Endodermal cell (in vitro differentiated cells): ENCODE results near the gene GSDME. TPM values are rescaled to one million over a fixed set of nuclear protein-coding genes. Genes with fewer than 3 reads are reported as not detected.

Experiments
- DNase-seq: peaks from one replicate; pipeline ENCODE4 v3.0.0-alpha.2; 2017
- H3K27ac ChIP-seq: 2 replicates; pipeline ENCODE4 v1.5.1; 2013; ENCODE audit warnings: mild to moderate bottlenecking, low read depth, low read length, moderate library complexity
- H3K27me3 ChIP-seq: 2 replicates; pipeline ENCODE4 v1.6.1; 2013; ENCODE audit warnings: mild to moderate bottlenecking, low read length, moderate library complexity; ENCODE audit not compliant: insufficient read depth, control insufficient read depth, poor library complexity, severe bottlenecking
- H3K36me3 ChIP-seq: 2 replicates; pipeline ENCODE4 v1.7.0; 2013; ENCODE audit warnings: mild to moderate bottlenecking, low read length, moderate library complexity; ENCODE audit not compliant: control insufficient read depth, insufficient read depth
- H3K4me1 ChIP-seq: one replicate; pipeline ENCODE4 v1.7.0; 2013; ENCODE audit warnings: low read length; ENCODE audit not compliant: control insufficient read depth, insufficient read depth
- H3K4me3 ChIP-seq: 2 replicates; pipeline ENCODE4 v1.5.1; 2013; ENCODE audit warnings: mild to moderate bottlenecking, low read length, moderate library complexity
- H3K9ac ChIP-seq: 2 replicates; pipeline ENCODE4 v1.6.1; 2013; ENCODE audit warnings: mild to moderate bottlenecking, low read length, moderate library complexity; ENCODE audit not compliant: poor library complexity, severe bottlenecking; ENCODE audit errors: extremely low read depth
- H3K9me3 ChIP-seq: 2 replicates; pipeline ENCODE4 v1.6.1; 2013; ENCODE audit warnings: mild to moderate bottlenecking, low read length, moderate library complexity; ENCODE audit not compliant: control insufficient read depth
- H3K27ac Mint-ChIP-seq: 2 replicates; pipeline ENCODE4 v1.8.0; 2020; ENCODE audit warnings: mixed read lengths
- H3K27me3 Mint-ChIP-seq: 2 replicates; pipeline ENCODE4 v1.8.0; 2021; ENCODE audit warnings: mild to moderate bottlenecking, mixed read lengths; ENCODE audit not compliant: insufficient read depth
- H3K36me3 Mint-ChIP-seq: 2 replicates; pipeline ENCODE4 v1.8.0; 2020; ENCODE audit warnings: low read depth, mixed read lengths
- H3K4me1 Mint-ChIP-seq: 2 replicates; pipeline ENCODE4 v1.8.0; 2020; ENCODE audit warnings: mixed read lengths
- H3K4me3 Mint-ChIP-seq: 2 replicates; pipeline ENCODE4 v1.8.0; 2020; ENCODE audit warnings: mild to moderate bottlenecking, moderate library complexity, mixed read lengths
- H3K9me3 Mint-ChIP-seq: 2 replicates; pipeline ENCODE4 v1.8.0; 2020; ENCODE audit warnings: mild to moderate bottlenecking, mixed read lengths
- WGBS, 2 experiments: methylation state at CpG; one replicate each; pipeline versions ENCODE4 v1.1.5 to v1.1.7; 2013; ENCODE audit warnings: missing lambda C conversion rate in 2 of 2, mixed read lengths in 1 of 2; ENCODE audit not compliant: insufficient coverage in 1 of 2, insufficient read length in 1 of 2; 5-methylcytosine and 5-hydroxymethylcytosine counted together
- total RNA-seq, 2 donors: library from RNA; stranded (reverse); fragmentation: NEBNext Ultra II Directional in 1 of 2; extraction: Animal tissue kit (Norgen Biotek cat#: 25700) in 1 of 2; gene quantifications; 2 replicates in 1 of 2; 3 replicates in 1 of 2; pipeline ENCODE4 v1.2.1, GENCODE V29; 2021
- TF ChIP-seq, protein P1 (sequence below): fragments of 200-600 bp; sonication (generic); conservative IDR thresholded peaks from 2 replicates; pipeline ENCODE4 v1.5.0; 2021; ENCODE audit warnings: antibody characterized with exemption, mild to moderate bottlenecking

GSDME gene
- total RNA-seq, 2 donors from 2014 or later, result 8.9 to 17.9 TPM

DNA sequence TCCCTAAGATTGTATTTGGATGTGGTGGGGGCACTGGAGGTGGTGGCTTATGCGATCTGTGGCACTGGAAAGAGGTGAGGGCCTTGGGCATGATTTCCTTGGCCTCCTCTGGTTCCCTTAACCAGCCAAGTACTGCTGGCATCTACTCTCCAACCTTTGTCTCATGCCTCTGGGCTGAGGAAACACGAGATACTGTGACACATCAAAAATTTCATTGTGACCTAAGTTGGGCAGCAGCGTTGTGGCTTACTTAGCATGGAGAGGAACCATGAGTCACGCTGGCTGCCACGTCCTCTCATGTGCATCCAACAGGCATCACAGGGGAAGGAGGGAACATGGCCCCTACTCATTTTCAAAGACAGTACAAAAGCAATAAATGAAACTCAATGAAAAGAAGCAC lies 29.7 kb upstream of the GSDME start:
- 91 to 92% methylated on average over 4 to 5 of the region's 5 CpGs for WGBS, 2 experiments
- Histone ChIP-seq H3K4me1 (no peaks in the 10 kb centered on the region), H3K4me3 (no peak overlapping the region), H3K9me3 (peaks cover 29% of the 10 kb centered on the region), H3K9ac (no peak overlapping the region), H3K36me3 (no peaks in the 10 kb centered on the region), H3K27ac (no peak overlapping the region), H3K27me3 (no peaks in the 10 kb centered on the region)
- H3K4me3 Mint-ChIP-seq, result no peak overlapping the region
- no peak overlapping the region for H3K27ac Mint-ChIP-seq
- no peaks in the 10 kb centered on the region for H3K4me1 Mint-ChIP-seq
- TF ChIP-seq, protein P1, sequence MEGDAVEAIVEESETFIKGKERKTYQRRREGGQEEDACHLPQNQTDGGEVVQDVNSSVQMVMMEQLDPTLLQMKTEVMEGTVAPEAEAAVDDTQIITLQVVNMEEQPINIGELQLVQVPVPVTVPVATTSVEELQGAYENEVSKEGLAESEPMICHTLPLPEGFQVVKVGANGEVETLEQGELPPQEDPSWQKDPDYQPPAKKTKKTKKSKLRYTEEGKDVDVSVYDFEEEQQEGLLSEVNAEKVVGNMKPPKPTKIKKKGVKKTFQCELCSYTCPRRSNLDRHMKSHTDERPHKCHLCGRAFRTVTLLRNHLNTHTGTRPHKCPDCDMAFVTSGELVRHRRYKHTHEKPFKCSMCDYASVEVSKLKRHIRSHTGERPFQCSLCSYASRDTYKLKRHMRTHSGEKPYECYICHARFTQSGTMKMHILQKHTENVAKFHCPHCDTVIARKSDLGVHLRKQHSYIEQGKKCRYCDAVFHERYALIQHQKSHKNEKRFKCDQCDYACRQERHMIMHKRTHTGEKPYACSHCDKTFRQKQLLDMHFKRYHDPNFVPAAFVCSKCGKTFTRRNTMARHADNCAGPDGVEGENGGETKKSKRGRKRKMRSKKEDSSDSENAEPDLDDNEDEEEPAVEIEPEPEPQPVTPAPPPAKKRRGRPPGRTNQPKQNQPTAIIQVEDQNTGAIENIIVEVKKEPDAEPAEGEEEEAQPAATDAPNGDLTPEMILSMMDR, result no peak
- DNase-seq, result no peak
- H3K27me3 Mint-ChIP-seq, result no peaks in the 10 kb centered on the region
- peaks cover 53% of the 10 kb centered on the region for H3K9me3 Mint-ChIP-seq
- H3K36me3 Mint-ChIP-seq, result peaks cover 9% of the 10 kb centered on the region

DNA sequence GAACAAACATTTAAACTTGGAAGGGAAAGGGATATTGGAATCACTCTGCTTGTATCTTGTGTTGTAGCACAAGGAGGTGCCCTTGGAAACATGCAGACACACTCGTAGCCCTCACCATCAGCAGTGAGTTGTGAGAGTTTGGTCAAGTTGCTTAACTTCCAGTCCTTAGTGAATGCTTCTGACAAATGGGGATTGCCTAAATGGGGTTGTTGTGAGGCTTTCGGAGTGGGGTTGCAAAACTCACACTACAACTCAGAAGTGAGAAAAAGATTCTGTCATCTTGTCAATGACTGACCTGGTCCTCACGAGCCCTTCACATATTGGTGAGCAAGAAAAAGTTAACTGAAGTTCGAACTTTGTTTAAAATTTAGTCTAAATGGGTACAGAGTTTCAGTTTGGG lies 29.0 kb upstream of the GSDME start:
- no peak overlapping the region for H3K9ac ChIP-seq
- no peaks in the 10 kb centered on the region for H3K27me3 ChIP-seq
- H3K27me3 Mint-ChIP-seq, result no peaks in the 10 kb centered on the region
- H3K36me3 Mint-ChIP-seq, result peaks cover 9% of the 10 kb centered on the region
- H3K4me3 ChIP-seq, result no peak overlapping the region
- 93 to 95% methylated on average over 3 to 4 of the region's 4 CpGs for WGBS, 2 experiments
- peaks cover 29% of the 10 kb centered on the region for H3K9me3 ChIP-seq
- peaks cover 53% of the 10 kb centered on the region for H3K9me3 Mint-ChIP-seq
- no peaks in the 10 kb centered on the region for H3K4me1 ChIP-seq
- no peaks in the 10 kb centered on the region for H3K4me1 Mint-ChIP-seq
- H3K27ac ChIP-seq, result no peak overlapping the region
- no peak overlapping the region for H3K4me3 Mint-ChIP-seq
- no peaks in the 10 kb centered on the region for H3K36me3 ChIP-seq
- H3K27ac Mint-ChIP-seq, result no peak overlapping the region
- no peak for DNase-seq
- TF ChIP-seq, protein P1, result no peak

- no peaks in the 10 kb centered on the region for H3K36me3 ChIP-seq
- Mint-ChIP-seq H3K27me3 (no peaks in the 10 kb centered on the region), H3K4me1 (no peaks in the 10 kb centered on the region), H3K36me3 (peaks cover 9% of the 10 kb centered on the region), H3K4me3 (no peak overlapping the region), H3K9me3 (peaks cover 43% of the 10 kb centered on the region), H3K27ac (no peak overlapping the region)
- no peak for DNase-seq
- H3K9me3 ChIP-seq, result peaks cover 24% of the 10 kb centered on the region
- no peaks in the 10 kb centered on the region for H3K4me1 ChIP-seq
- H3K9ac ChIP-seq, result no peak overlapping the region
- 90 to 95% methylated on average over 3 to 5 of the region's 5 CpGs for WGBS, 2 experiments
- H3K4me3 ChIP-seq, result no peak overlapping the region
- H3K27me3 ChIP-seq, result no peaks in the 10 kb centered on the region
- TF ChIP-seq, protein P1, result no peak
- no peak overlapping the region for H3K27ac ChIP-seq
Measured at GRCh38 chr7:24784277-24784676, 27.0 kb upstream of the GSDME start.
